ENCODE data around the gene TOPAZ1. TPM values are rescaled to one million over a fixed set of nuclear protein-coding genes. Genes with fewer than 3 reads are reported as not detected.

The TOPAZ1 gene
- not detected in 5 replicates for total RNA-seq (2022; extraction: Qiagen RNA extraction; ENCODE audit: low read depth)

DNA sequence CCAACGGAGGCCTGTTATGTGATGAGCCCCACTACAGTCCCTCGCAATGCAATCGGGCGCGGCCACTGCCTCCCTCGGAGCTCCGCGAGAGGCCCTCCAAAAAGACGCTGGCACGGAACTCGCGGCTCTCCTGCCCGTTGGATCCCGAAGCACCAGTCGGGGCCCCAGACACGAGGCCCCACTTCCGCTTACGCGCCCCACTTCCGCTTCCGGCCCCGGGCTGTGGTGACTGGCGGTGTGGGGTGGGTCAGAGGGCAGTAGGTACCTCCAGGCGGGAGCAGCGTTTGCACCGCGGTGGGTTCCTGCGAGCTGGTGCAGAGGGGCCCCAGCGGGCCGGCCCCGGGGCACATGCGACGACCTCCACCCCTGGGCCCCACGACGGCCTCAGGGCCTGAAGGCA, at the start of gene TOPAZ1:
Gene TOPAZ1 (plus strand): TSS at position 181 of the 400 bp plus-strand sequence. CDS start 168 bp downstream, at position 349.

DNA sequence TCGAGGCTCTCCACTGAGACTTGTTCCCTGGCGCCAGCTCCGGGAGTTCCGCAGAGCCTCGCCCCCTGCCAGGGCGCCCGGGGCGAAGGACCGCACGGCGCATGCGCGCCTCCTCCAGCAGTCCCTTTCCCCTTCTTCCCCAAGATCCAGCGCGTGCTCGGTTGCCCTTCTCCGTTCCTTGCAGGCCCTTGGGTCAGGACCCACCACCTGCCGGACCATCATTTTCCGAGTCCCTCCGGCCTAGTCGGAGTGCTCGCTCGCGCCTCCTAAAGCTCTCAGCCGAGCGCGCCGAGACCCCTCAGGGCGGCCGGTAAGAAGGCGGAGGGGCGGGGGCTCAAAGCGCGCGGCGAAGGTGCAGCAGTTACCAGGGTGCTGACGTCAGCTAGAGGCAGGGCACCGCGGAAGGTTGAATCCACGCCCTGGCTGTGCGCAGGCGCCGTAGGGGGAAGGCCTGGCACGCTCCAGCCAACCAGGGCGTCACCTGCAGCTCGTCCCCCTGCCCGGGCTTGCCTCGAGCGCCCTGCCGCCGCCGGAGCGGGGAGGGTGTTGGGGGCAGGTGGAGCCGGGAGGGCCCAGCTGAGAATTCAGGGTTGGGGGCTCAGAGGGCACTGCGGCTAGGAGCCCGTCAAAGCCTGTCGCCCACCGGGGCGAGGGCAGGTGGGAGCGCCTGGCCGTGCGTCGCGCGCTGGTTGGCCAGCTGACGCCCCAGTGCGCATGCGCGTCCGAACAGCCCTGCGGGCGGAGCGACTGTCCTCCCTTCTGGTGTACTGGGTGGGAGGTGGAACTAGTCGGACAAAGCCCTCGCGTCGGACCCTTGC, 96.5 kb downstream of the TOPAZ1 start, which contains the start of gene TCAIM:
Gene TCAIM (plus strand): TSS at position 757 of the 818 bp plus-strand sequence. CDS start 16,017 bp downstream, outside the sequence.

Other genes with a start within 250 kb of the TOPAZ1 start
- 7.3 to 8.7 TPM (median 8.3 TPM) in 5 replicates for gene TCAIM, start 96.9 kb downstream of the TOPAZ1 start, total RNA-seq (2022; extraction: Qiagen RNA extraction; ENCODE audit: low read depth)
- gene ZNF445, start 235.8 kb downstream of the TOPAZ1 start, total RNA-seq (2022; extraction: Qiagen RNA extraction; ENCODE audit: low read depth), result 1.7 to 2.9 TPM (median 2.8 TPM) in 5 replicates